Measurements from ENCODE around the gene FIBIN.
"Not testable (repeated sequence)": the region's sequence is repeated elsewhere in the genome, so short reads cannot be mapped to it uniquely, and the experiment has no call there.

The FIBIN gene

DNA sequence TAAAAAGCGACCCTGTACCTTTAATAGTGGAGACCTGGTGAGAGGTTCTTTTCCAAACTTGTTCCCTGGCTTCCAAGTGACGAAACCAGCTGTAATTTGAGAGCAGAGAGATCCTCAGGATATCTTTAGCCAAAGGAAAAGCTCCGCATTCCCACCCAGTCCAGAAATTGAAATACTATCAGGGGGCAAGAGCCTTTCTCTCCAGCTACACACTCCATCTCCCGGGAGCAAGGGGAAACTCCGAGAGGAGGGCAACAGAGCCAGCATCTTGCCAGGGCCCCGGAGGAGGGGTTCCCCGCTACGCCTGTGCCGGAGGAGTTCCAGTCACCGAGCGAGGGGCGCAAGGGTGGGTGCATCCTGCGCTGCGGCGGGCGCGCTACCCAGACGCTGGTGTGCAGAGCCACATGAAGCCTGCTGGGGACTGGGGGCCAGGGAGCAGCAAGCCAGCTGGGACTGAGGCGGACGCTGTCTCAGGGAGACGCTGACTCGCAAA, at the start of gene FIBIN:
TSS of gene FIBIN (plus strand) at position 148 of the 493 bp plus-strand sequence. CDS start 415 bp downstream, outside the sequence.
- DNase-seq (ENCODE audit: low read depth in 2 of 2, low spot score in 1 of 2), result no peak

DNA sequence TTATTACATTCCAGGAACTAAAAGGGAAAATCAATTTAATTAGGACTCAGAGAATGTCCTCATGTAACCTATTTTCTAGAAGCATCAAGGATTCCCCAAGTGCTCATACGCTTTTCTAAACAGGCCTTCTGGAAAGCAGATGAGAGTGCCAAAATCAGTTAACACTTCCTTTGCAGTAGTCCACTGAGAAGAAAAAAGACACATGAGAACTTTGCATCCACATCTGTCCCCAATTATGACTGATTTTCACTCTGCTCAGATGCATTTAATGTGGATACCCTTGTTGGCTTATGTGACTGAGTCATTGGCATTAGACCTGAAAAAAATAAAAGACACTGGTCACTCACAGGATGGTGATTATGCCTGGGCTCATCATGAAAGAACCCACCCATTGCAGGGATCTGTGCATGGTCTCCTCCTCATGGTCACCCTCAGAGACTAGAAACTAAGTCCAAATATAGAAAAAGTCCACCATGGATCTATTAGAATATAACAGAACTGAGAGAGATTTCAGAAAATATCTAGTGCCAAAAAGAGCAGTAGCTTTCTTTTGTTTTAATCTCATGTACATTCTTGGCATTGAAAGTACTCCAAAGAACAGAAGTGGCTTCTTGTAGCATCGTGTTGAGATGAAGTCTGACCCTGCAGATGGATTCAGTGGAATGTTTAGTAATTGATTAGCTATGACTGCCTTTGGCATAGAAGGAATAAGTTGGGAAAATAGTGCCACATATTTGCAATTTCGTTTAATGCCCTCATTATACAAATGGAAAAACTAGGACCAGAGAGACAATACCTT, 48.8 kb upstream of the FIBIN start:
- DNase-seq (ENCODE audit: low read depth in 2 of 2, low spot score in 1 of 2), result no peak

DNA sequence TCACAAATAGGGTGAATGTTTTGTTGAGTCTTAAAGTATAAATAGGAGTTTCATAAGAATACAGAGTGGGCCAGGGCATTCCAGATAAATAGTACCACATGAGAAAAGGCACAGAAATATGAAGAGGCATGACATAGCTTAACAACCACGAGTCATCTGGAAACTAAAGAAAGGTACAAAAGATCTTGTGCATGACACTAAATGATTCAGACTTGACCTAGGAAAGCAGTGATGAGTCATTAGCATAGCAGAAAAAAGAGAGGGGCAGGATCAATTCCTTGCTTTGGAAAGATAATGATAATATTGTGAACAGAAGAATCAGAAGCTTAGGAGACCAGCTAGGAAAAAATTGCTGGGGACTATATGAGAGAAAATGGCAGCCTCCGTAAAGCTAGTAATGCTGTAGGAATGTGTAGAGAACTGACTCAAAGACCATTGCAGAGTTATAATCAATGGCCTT, 47.6 kb upstream of the FIBIN start:
- no peak for DNase-seq (ENCODE audit: low read depth in 2 of 2, low spot score in 1 of 2)

DNA sequence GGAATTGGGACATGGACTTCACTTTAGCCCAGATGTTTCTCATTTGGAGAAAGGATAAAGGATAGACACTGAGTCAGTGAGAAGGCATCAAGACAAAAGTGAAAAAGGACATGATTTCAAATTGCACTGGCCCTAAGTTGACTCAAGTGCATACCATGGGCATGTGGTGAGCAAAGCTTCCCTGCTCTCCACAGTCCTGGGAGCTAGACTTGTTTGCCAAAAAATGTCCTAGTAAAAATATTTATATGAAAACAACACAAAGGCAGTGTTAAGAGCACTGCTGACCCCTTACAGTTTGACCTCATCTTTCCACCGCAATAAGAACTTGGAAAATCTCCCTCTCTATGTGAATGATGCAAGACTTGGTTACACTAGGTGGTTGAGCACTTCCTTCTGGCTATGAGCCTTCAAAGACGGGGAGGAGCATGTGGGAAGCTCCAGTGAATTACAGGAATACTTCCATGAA, 46.5 kb upstream of the FIBIN start:
- DNase-seq (ENCODE audit: low read depth in 2 of 2, low spot score in 1 of 2), result no peak

DNA sequence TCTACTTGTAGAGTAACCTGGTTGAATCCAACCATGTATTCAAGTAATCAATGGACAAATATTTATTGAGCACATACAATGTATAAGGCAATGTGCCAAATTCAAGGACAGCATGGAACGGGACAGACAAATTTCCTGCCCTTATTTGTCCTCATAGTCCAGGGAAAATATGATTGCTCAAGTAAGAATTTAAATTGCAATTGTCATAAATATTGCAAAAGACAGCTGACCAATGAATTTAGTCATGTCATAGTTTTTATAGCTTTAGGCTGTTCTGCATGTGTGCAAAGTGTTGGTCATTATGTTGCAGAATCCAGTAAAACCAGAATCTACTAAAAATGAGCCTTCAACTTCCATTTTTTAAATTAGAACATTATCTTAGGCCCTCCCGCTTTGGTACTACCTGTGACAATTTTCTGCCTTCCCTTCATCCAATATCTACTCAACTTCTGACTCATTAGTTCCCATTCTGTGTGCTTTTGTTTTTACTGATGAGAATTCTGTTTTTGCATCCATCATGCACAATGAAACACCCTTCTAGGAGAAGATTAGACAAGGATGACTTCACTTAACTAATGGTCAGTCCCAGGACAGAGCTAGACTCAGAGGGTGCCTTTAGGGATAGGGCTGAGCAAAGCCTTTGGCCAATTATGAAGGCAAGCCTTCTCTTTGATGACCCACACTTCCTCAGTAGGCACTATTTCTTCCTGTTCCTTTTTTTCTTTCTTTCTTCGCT, 45.8 kb upstream of the FIBIN start:
- no peak for DNase-seq (ENCODE audit: low read depth in 2 of 2, low spot score in 1 of 2)

DNA sequence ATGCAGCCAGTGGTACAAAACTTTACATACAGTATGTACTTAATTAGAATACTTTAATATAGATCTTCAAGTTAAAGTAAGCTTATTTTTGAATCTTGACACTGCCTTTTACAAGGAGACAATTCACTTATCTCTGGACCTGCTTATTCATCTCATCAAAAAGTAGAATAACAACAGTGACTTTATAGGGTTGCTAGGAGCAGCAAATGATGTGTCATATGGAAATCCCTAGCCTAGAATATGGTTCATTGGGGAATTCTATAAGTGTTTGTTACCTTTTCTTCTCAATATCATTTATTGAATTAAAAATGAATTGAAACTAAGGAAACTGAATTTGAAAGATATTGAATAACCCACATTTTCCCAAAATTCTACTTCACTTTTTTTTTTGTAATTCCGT, 45.0 kb upstream of the FIBIN start:
- DNase-seq (ENCODE audit: low read depth in 2 of 2, low spot score in 1 of 2), result no peak

DNA sequence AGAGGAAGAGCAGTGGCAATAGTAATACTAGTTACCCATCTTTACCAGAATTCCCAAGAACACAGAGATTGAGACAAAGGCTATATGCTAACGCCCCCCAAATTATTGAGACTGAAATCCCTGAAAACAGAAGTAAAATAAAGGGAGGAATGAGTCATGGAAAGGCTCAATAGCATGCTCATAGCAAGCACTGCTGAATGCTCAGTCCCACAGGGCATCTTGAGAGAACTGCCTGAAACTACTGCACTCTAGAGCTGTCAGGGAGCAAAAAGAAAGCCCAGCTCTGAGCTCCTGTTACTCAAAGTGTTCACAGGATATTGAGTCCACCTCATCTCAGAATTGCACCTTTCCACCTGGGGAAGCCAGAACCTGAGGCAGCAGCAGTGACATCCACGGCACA, 44.1 kb upstream of the FIBIN start:
- no peak for DNase-seq (ENCODE audit: low read depth in 2 of 2, low spot score in 1 of 2)

DNA sequence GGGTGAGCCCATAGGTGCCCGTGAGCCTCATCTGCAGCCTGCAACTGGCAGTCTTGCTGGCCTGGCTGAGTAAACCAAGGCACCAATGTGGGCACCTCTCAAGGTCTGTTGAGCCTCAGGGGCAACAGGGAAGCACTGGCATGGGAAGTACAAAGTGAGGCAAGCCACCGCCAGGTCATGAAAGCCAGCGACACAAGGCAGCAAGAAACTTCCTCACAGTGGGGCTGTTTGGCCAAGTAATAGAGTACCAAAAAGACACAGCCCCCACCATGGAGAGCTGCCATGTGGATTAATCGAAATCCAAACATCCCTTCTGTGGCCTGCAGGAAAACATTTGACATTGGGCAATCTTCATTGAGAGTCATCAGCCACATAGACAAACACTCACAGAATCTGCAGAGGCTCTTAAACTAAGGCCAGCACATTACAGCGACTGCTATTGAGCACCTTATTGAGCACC, 43.6 kb upstream of the FIBIN start:
- no peak for DNase-seq (ENCODE audit: low read depth in 2 of 2, low spot score in 1 of 2)

DNA sequence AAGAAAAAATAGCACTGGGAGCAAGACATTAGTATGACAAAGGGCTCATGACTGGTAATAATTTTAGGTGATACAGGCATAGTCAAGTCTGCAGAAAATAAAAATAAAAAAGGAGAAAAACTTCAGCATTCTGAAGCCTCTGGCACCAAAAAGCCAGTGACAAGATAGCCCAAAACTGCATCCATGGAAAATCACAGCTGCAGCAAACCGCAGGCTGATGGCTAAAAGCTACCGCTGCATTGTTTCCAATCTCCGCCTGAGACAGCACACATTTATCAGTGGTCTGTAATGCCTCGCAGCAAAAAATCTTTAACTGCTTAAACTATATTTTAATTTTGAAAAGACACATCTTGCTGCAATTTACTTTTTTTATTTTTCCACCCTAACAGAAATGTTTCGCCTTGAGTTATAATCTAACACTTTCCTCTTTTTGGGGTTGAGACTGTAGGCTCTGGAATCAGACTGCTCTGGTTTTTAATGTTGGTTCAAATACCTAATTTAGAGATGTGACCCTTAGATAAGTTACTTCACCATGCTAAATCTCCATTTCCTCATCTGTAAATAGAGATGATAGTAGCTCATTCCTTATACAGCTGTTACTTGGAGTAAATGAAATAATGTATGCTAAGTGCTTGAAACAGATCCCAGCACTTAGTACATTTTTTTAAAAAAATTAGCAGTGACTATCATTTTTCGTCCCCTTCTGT, 42.0 kb upstream of the FIBIN start:
- DNase-seq (ENCODE audit: low read depth in 2 of 2, low spot score in 1 of 2), result no peak

DNA sequence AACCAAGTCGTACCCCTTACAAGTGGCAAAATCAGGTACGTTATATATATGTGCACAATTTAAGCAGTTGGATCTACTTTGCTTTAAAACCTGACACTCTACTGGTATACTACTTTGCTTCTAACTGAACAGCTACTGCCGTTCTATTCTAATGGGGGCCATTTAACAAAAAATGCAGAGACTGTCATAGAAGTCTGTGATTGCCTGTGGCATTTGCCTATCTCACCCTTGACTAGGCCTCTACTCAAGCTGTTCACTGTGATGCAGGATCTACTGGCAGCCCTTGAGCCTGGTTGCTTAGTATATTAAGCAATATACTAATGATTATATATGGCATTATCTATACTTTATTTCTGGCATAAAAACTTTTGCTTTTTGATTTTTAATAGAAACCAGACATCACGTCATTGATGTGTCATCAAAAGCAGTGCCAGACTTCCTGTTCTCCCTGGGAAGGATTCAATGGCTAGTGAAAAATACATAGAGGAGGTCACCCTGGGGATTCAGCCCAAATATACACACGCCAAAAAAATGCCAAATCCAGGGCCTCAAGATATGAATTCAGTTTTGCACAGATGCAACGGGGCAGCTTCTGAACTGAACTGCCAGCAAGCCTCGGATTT, 40.0 kb upstream of the FIBIN start:
- DNase-seq (ENCODE audit: low read depth in 2 of 2, low spot score in 1 of 2), result no peak

DNA sequence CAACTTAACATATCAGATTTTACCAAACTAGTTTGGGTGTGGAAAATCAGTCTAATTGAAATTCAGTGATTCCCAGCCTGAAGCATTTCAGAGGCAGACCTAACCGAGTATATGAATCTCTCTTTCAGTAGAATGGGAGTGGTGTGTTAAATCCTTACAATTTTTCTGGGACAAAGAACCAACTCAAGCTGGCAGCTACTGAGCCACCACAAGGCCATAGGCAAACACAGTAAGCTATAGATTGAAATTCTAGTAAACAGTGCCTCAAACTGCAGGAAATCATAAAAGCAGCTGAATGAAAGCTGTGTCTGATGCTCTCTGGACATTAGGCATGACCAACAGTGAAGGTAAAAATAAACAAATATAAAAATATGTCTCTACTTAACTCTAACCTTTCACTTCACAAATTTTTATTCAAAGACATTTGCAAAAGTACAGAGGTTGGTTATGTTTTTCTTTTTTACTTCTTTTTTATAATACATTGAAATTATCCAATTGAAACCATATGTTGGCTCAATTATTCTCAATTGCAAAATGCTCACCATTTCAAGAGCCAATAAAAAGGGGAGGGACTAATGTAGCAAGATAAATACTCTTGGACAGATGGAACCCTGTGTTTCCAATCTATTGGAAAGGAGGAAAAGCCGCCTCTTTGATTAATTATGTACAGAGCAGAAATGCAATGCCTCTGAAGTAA, 35.8 kb upstream of the FIBIN start:
- DNase-seq (ENCODE audit: low read depth in 2 of 2, low spot score in 1 of 2), result no peak

DNA sequence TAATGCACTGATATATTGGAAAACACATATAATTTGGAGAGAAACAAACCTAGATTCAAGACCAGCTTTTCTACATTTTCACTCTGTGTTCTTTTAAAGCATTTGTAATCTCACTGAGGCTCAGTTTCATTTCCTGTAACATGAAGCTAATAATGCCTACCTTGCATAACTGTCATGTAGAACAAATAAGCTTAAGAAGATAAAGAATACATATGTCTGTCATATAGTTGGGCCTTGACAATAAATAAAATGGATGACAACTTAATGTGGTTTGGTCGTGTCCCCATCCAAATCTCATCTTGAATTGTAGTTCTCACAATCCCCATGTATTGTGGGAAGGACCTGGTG, 35.2 kb upstream of the FIBIN start:
- DNase-seq (ENCODE audit: low read depth in 2 of 2, low spot score in 1 of 2), result no peak

DNA sequence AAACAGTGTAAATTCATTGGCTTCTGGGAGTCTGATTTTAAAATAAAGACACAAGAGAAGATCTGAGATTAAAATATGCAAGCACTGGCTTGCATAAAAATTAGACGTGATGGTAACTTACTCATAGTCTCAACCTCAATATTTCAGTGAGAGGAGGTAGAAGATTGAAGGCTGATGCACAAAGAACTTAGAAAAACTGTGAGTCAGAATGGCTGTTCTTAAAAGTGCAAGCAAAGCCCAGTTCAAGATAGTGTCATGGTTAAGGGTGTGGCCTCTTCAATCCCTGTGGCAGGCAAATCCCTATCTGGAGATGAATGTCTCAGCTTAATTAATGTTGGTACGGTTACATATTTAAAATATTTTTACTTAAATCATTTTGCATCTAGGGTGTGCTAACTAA, 33.6 kb upstream of the FIBIN start:
- DNase-seq (ENCODE audit: low read depth in 2 of 2, low spot score in 1 of 2), result no peak

DNA sequence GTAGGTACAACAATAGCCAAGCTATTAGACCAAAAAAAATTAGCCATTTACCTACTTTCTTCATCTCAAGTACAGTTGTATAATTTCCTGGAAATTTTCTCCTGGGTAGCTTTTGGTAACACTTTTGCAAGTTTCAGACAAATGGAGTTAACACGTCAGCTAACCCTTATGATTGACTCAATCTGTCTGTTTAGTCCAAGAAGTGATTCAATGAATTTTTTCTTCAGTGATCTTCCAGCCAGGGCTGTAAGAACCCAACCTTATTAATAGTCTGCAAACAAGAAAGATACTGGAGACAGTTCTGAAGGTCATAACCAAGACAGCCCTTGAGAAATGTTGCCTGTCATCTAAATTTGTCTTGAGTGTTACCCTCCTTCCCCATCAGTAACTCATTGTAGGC, 30.1 kb upstream of the FIBIN start:
- no peak for DNase-seq (ENCODE audit: low read depth in 2 of 2, low spot score in 1 of 2)

DNA sequence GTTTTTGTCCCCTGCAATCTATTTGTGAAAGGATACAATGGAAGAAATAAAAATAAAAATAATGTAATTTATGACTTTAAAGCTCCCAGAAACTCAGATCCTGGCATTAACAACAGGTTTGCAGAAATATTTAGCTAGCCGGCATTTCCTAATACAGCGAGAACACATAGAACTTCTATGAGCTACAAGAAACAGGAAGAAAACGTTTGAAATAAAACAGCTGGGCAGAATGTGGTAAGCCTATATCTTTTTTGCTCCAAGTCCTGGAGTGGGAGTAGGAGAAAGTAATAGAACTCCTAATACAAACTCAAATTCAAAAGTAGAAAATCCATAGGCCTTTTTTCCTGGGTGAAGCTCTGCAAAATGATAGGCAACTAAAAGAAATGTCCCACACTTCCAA, 29.6 kb upstream of the FIBIN start:
- DNase-seq (ENCODE audit: low read depth in 2 of 2, low spot score in 1 of 2), result no peak

DNA sequence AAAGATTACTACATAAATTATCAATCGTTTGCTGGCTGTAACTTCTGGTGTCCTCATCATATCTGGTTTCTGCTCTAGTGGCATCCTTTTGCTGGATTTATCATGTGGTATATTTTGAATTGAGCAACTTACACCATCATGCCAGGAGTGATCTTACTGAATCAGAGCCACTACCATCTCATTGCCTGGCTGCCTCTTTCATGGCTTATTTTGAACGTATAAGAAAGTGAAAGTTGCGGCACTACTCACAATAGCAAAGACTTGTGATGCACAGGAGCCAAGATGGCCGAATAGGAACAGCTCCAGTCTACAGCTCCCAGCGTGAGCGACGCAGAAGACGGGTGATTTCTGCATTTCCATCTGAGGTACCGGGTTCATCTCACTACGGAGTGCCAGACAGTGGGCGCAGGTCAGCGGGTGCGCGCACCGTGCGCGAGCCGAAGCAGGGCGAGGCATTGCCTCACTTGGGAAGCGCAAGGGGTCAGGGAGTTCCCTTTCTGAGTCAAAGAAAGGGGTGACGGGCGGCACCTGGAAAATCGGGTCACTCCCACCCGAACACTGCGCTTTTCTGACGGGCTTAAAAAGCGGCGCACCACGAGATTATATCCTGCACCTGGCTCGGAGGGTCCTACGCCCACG, 28.9 kb upstream of the FIBIN start:
- DNase-seq (ENCODE audit: low read depth in 2 of 2, low spot score in 1 of 2), result not testable (repeated sequence)

DNA sequence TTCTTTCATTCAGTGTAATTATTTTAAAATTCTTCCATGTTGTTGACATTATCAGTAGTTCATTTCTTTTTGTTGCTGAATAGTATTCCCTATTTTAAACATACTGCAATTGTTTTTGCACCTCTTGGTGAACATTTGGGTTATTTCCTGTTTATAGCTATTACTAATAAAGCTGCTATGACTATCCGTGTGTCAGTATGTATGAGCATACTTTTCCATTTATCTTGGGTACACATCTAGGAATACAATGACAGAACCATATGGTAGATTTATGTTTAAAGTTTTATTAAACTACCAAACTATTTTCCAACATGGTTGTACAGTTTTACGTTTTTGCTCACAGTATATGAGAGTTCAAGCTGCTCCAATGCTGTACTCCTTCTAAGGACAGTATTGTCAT, 22.0 kb upstream of the FIBIN start:
- no peak for DNase-seq (ENCODE audit: low read depth in 2 of 2, low spot score in 1 of 2)

DNA sequence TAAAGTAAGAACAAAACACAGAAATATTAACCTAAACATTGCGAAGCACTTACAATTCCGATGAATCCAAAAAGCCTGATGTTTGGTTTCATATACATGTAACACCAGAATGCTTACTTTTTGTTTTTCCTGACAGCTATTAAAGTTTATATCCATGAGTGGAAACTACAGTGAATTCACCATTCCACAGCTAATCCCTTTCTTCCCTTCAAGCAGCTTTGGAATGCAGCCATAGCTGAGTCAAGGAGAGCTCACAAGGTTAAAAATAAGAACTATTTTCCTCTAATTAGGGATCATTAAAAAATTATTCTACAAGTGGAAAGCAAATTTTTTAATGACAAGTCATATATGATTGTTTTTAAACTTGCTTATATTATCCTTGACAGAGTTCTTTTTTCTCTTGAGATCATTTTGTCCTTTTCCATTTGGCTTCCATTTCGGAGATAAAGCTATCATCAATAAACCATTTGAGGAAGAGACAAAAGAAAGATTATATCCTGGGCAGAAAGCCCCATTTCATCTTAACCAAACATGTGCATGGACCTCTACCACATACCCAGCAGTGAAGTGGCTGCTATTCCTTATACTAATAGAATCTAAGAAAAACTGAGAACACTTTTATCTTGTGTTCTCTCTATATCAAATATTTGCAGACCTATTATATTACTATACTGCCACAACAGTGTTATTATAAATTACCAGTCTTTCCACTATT, 19.7 kb upstream of the FIBIN start:
- no peak for DNase-seq (ENCODE audit: low read depth in 2 of 2, low spot score in 1 of 2)

DNA sequence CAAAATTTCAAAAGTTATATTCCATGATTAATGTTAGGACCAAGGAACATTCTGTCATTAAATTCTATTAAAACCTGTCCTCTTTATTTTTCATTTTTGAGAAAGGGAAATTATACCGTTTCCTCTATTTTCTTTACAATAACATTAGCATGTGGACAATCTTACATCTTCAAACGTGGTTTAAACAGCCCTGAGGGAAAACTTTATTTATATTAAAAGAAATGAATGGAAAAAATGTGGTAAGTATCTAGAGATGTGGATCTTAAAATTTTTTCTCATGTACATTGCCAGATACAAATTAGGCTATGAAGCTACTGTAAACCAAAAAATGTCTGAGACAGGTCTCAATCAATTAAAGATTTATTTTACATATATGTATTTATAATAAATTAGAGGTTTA, 18.9 kb upstream of the FIBIN start:
- DNase-seq (ENCODE audit: low read depth in 2 of 2, low spot score in 1 of 2), result no peak

All from stimulated activated CD8-positive, alpha-beta memory T cell treated with anti-CD3 and anti-CD28 coated beads, Interleukin-4, amount 100 ng/mL, for 1 hour (primary cell).